Mesothelial cell of epicardium (in vitro differentiated cells): ENCODE data around the gene OR6B2. TPM values are rescaled to one million over a fixed set of nuclear protein-coding genes. Genes with fewer than 3 reads are reported as not detected.
A peak's percentile ranks its signal among the peaks of the same experiment; 100 is the strongest.

Experiments
- DNase-seq, 2 experiments: peaks; one replicate each; pipeline ENCODE4 v3.0.0; 2021; ENCODE audit warnings: low spot score in 2 of 2; ENCODE audit not compliant: unreplicated experiment in 2 of 2
- H3K27ac Mint-ChIP-seq: 2 replicates; pipeline ENCODE4 v1.8.0; 2021; ENCODE audit warnings: mixed read lengths
- H3K27me3 Mint-ChIP-seq: 2 replicates; pipeline ENCODE4 v1.8.0; 2021; ENCODE audit warnings: low read depth, mixed read lengths
- H3K36me3 Mint-ChIP-seq: 2 replicates; pipeline ENCODE4 v1.8.0; 2021; ENCODE audit warnings: mixed read lengths
- H3K4me1 Mint-ChIP-seq: 2 replicates; pipeline ENCODE4 v1.8.0; 2021; ENCODE audit warnings: mixed read lengths
- H3K4me3 Mint-ChIP-seq: 2 replicates; pipeline ENCODE4 v1.8.0; 2021; ENCODE audit warnings: mild to moderate bottlenecking, moderate library complexity, mixed read lengths
- H3K9me3 Mint-ChIP-seq: 2 replicates; pipeline ENCODE4 v1.8.0; 2021; ENCODE audit warnings: mixed read lengths
- CTCF ChIP-seq: fragments of 200-600 bp; sonication (generic); IDR thresholded peaks from one replicate; pipeline ENCODE4 v1.5.0; 2021; ENCODE audit warnings: antibody characterized with exemption; ENCODE audit not compliant: unreplicated experiment
- total RNA-seq: library from RNA; stranded (reverse); gene quantifications from 3 replicates; pipeline ENCODE4 v1.2.1, GENCODE V29; 2021

The OR6B2 gene
- total RNA-seq, 1 donor from 2014 or later, result not detected

DNA sequence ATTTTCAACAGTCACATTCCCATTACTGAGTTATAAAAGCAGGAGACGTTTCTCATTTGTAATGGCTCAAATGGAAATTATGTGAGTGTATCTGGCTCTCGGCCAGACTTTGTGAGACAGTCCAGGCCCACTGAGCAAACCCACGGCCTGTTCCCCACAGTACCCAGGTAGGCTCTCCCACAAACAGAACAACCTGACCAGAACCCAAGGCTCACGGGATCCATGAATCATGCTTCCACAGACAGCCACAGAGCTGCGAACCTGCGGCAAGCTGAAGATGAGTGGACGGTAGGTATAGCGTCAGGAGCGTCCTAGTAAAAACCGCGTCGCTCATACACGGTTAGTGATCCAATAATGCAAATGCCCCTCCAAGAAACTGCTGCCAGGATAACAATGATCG, 39.3 kb downstream of the OR6B2 start:
- peaks cover 9% of the 10 kb centered on the region for H3K4me1 Mint-ChIP-seq
- no peaks in the 10 kb centered on the region for H3K27me3 Mint-ChIP-seq
- TF ChIP-seq CTCF, result no peak
- H3K9me3 Mint-ChIP-seq, result peaks cover 15% of the 10 kb centered on the region
- DNase-seq, result no peak
- H3K4me3 Mint-ChIP-seq, result no peak overlapping the region
- peaks cover 42% of the 10 kb centered on the region for H3K36me3 Mint-ChIP-seq
- H3K27ac Mint-ChIP-seq, result peak overlapping the region; percentile 55

GRCh38 chr2:239985356-239985755, 44.9 kb downstream of the OR6B2 start:
- no peak for DNase-seq
- no peaks in the 10 kb centered on the region for H3K27me3 Mint-ChIP-seq
- TF ChIP-seq CTCF, result no peak
- H3K36me3 Mint-ChIP-seq, result peaks cover 49% of the 10 kb centered on the region
- no peak overlapping the region for H3K27ac Mint-ChIP-seq
- no peak overlapping the region for H3K4me3 Mint-ChIP-seq
- H3K9me3 Mint-ChIP-seq, result peaks cover 20% of the 10 kb centered on the region
- peaks cover 4% of the 10 kb centered on the region for H3K4me1 Mint-ChIP-seq

GRCh38 chr2:239984421-239985194, 45.6 kb downstream of the OR6B2 start:
- no peak for TF ChIP-seq CTCF
- Mint-ChIP-seq H3K9me3 (peaks cover 20% of the 10 kb centered on the region), H3K27me3 (no peaks in the 10 kb centered on the region), H3K36me3 (peaks cover 52% of the 10 kb centered on the region), H3K4me3 (no peak overlapping the region), H3K4me1 (peaks cover 3% of the 10 kb centered on the region), H3K27ac (no peak overlapping the region)
- DNase-seq, result no peak

GRCh38 chr2:239983004-239983778, 47.0 kb downstream of the OR6B2 start:
- peaks cover 20% of the 10 kb centered on the region for H3K9me3 Mint-ChIP-seq
- no peak overlapping the region for H3K4me3 Mint-ChIP-seq
- H3K36me3 Mint-ChIP-seq, result peaks cover 48% of the 10 kb centered on the region
- DNase-seq, result no peak
- no peaks in the 10 kb centered on the region for H3K27me3 Mint-ChIP-seq
- no peaks in the 10 kb centered on the region for H3K4me1 Mint-ChIP-seq
- no peak overlapping the region for H3K27ac Mint-ChIP-seq
- TF ChIP-seq CTCF, result no peak

Other genes with a start within 250 kb of the OR6B2 start
- 121 to 129 TPM (median 125 TPM) in 3 replicates for gene NDUFA10, start 5.1 kb downstream of the OR6B2 start, total RNA-seq
- gene OR6B3, start 23.1 kb upstream of the OR6B2 start, total RNA-seq, result not detected in 3 replicates
- gene COPS9, start 105.9 kb upstream of the OR6B2 start, total RNA-seq, result 83.2 to 93.6 TPM (median 90.9 TPM) in 3 replicates
- gene OTOS, start 110.2 kb upstream of the OR6B2 start, total RNA-seq, result not detected in 3 replicates